Chondrocyte (in vitro differentiated cells): ENCODE measurements around the gene SPTLC2. TPM values are rescaled to one million over a fixed set of nuclear protein-coding genes. Genes with fewer than 3 reads are reported as not detected.
A peak's percentile ranks its signal among the peaks of the same experiment; 100 is the strongest.

ENCODE experiments used
- DNase-seq: peaks from one replicate; pipeline ENCODE4 v3.0.0; 2021; ENCODE audit warnings: mixed read lengths, low spot score
- H3K27ac Mint-ChIP-seq: one replicate; pipeline ENCODE4 v1.8.0; 2021; ENCODE audit warnings: mild to moderate bottlenecking, moderate library complexity, mixed read lengths; ENCODE audit not compliant: unreplicated experiment
- H3K27me3 Mint-ChIP-seq: 2 replicates; pipeline ENCODE4 v1.8.0; 2021; ENCODE audit warnings: low read depth, mixed read lengths
- H3K36me3 Mint-ChIP-seq: 2 replicates; pipeline ENCODE4 v1.8.0; 2021; ENCODE audit warnings: low read depth, mixed read lengths
- H3K4me1 Mint-ChIP-seq: 2 replicates; pipeline ENCODE4 v1.8.0; 2021; ENCODE audit warnings: low read depth, mild to moderate bottlenecking, mixed read lengths
- H3K4me3 Mint-ChIP-seq: one replicate; pipeline ENCODE4 v1.8.0; 2021; ENCODE audit warnings: mild to moderate bottlenecking, moderate library complexity, mixed read lengths; ENCODE audit not compliant: unreplicated experiment
- H3K9me3 Mint-ChIP-seq: 2 replicates; pipeline ENCODE4 v1.8.0; 2021; ENCODE audit warnings: low read depth, mixed read lengths
- CTCF ChIP-seq: fragments of 200-600 bp; sonication (generic); IDR thresholded peaks from 2 replicates; pipeline ENCODE4 v1.5.0; 2021; ENCODE audit warnings: antibody characterized with exemption, mild to moderate bottlenecking, moderate library complexity
- total RNA-seq: library from RNA; stranded (reverse); gene quantifications from 3 replicates; pipeline ENCODE4 v1.2.1, GENCODE V29; 2021

The SPTLC2 gene
- total RNA-seq, 1 donor from 2014 or later = 29.1 TPM

GRCh38 chr14:77574446-77575115 lies 41.9 kb downstream of the SPTLC2 start:
- Mint-ChIP-seq H3K27me3 (no peaks in the 10 kb centered on the region), H3K4me3 (no peak overlapping the region), H3K9me3 (peaks cover 5% of the 10 kb centered on the region), H3K36me3 (peaks cover 9% of the 10 kb centered on the region), H3K27ac (peak overlapping the region; percentile 22), H3K4me1 (peaks cover 34% of the 10 kb centered on the region)
- no peak for DNase-seq
- no peak for TF ChIP-seq CTCF

- Mint-ChIP-seq H3K4me3 (no peak overlapping the region), H3K36me3 (peaks cover 12% of the 10 kb centered on the region), H3K9me3 (peaks cover 5% of the 10 kb centered on the region), H3K27ac (peak overlapping the region; percentile 9), H3K4me1 (peaks cover 29% of the 10 kb centered on the region), H3K27me3 (no peaks in the 10 kb centered on the region)
- DNase-seq = no peak
- TF ChIP-seq CTCF = no peak
Measured at GRCh38 chr14:77573964-77574363, 42.5 kb downstream of the SPTLC2 start.

- H3K4me1 Mint-ChIP-seq = peaks cover 32% of the 10 kb centered on the region
- H3K36me3 Mint-ChIP-seq = peaks cover 16% of the 10 kb centered on the region
- no peak overlapping the region for H3K4me3 Mint-ChIP-seq
- no peak for TF ChIP-seq CTCF
- no peaks in the 10 kb centered on the region for H3K27me3 Mint-ChIP-seq
- H3K9me3 Mint-ChIP-seq = peaks cover 5% of the 10 kb centered on the region
- DNase-seq = no peak
- no peak overlapping the region for H3K27ac Mint-ChIP-seq
Measured at GRCh38 chr14:77570706-77571268, 45.6 kb downstream of the SPTLC2 start.

DNA sequence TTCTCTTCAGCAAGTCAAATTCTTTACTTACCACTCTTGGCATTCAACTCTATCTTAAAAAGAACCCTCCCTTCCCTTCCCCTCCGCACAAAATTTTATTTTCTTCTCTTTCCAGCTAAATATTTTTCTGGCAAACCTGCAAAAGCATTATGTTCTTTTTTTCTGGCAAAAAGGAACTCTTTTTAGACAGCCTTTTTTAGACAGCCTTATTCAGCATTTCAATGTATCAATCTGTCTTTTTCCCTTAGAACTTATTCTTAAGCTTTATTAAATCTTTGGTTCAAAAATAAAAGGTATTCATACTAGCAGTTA lies 50.5 kb downstream of the SPTLC2 start:
- Mint-ChIP-seq H3K4me1 (peaks cover 38% of the 10 kb centered on the region), H3K27me3 (no peaks in the 10 kb centered on the region), H3K27ac (peak overlapping the region; percentile 8), H3K4me3 (no peak overlapping the region), H3K36me3 (peaks cover 12% of the 10 kb centered on the region), H3K9me3 (no peaks in the 10 kb centered on the region)
- no peak for TF ChIP-seq CTCF
- no peak for DNase-seq

GRCh38 chr14:77565289-77565993 lies 51.0 kb downstream of the SPTLC2 start:
- no peak for DNase-seq
- Mint-ChIP-seq H3K4me3 (no peak overlapping the region), H3K27ac (peak overlapping the region; percentile 8), H3K27me3 (no peaks in the 10 kb centered on the region), H3K9me3 (no peaks in the 10 kb centered on the region), H3K4me1 (peaks cover 33% of the 10 kb centered on the region), H3K36me3 (peaks cover 16% of the 10 kb centered on the region)
- TF ChIP-seq CTCF = no peak
